Cerebellar cortex (tissue), 1 donor: ENCODE results near the gene HGF.
"Not testable (repeated sequence)": the region's sequence is repeated elsewhere in the genome, so short reads cannot be mapped to it uniquely, and the experiment has no call there.

Experiments used
- DNase-seq: peaks from one replicate; pipeline ENCODE4 v3.0.0-alpha.2; 2015; ENCODE audit warnings: low spot score

The HGF gene

GRCh38 chr7:81769891-81770727 is at the start of gene HGF:
Gene HGF (minus strand): TSS chr7:81770047. CDS start chr7:81769971, 76 bp downstream.
- DNase-seq, result no peak

GRCh38 chr7:81816312-81816711 is 46.5 kb upstream of the HGF start:
- DNase-seq, result no peak

- DNase-seq, result not testable (repeated sequence)
Measured at GRCh38 chr7:81812866-81813476, 43.1 kb upstream of the HGF start.

GRCh38 chr7:81811956-81812865 is 42.4 kb upstream of the HGF start:
- no peak for DNase-seq

- no peak for DNase-seq
Measured at GRCh38 chr7:81810476-81811155, 40.8 kb upstream of the HGF start.

- DNase-seq, result not testable (repeated sequence)
Measured at GRCh38 chr7:81808310-81808709, 38.5 kb upstream of the HGF start.

- DNase-seq, result no peak
Measured at GRCh38 chr7:81803267-81803666, 33.4 kb upstream of the HGF start.

GRCh38 chr7:81802251-81802650 is 32.4 kb upstream of the HGF start:
- DNase-seq, result no peak

GRCh38 chr7:81801532-81801931 is 31.7 kb upstream of the HGF start:
- DNase-seq, result no peak

- DNase-seq, result no peak
Measured at GRCh38 chr7:81791568-81792518, 22.0 kb upstream of the HGF start.

GRCh38 chr7:81790686-81791085 is 20.8 kb upstream of the HGF start:
- DNase-seq, result no peak

- no peak for DNase-seq
Measured at GRCh38 chr7:81790120-81790500, 20.3 kb upstream of the HGF start.

GRCh38 chr7:81789406-81790119 is 19.7 kb upstream of the HGF start:
- DNase-seq, result no peak

- no peak for DNase-seq
Measured at GRCh38 chr7:81788246-81788645, 18.4 kb upstream of the HGF start.

- DNase-seq, result no peak
Measured at GRCh38 chr7:81783818-81784217, 14.0 kb upstream of the HGF start.

- DNase-seq, result no peak
Measured at GRCh38 chr7:81780914-81781693, 11.3 kb upstream of the HGF start.

GRCh38 chr7:81779706-81780105 is 9.9 kb upstream of the HGF start:
- no peak for DNase-seq

GRCh38 chr7:81777697-81778096 is 7.8 kb upstream of the HGF start:
- DNase-seq, result no peak

GRCh38 chr7:81776948-81777630 is 7.2 kb upstream of the HGF start:
- DNase-seq, result no peak
